CD4-positive, alpha-beta T cell treated with Interleukin-21 for 1 hour (primary cell): ENCODE results near the gene MAP1B.

Source experiments
- DNase-seq: peaks from one replicate; pipeline ENCODE4 v3.0.0-alpha.2; 2020

Gene MAP1B

DNA sequence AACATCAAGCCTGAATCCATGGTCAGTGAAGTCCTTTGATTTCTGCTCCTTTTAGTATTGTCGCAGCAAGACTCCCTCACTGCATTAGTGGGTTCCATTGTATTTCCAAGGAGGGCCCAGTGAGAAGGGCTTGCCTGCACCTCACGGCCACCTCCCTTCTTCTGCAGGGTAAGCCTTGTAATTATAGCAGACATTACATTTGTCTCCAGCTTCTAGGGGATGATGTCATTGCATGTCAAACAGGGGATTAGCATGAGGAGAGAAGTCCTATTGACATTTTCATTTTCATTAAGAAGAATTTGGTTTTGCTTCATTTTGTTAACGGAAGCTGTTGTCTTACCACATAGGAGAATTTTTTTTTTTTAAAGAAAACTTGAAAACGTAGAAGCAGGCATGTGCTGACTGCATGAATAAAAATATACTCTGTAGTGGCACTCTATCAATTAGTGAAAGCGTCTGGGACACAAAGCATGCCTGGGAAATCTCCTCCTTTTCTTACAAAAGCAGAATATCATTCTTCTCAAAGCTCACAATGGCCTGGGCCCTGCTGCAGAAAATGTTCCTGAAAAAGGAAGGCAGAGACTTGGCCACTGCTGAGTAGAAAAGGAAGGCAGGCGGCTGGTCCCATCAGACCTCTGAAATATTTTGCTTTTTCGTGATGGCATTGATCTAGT is 27.1 kb downstream of the MAP1B start:
- DNase-seq = no peak

DNA sequence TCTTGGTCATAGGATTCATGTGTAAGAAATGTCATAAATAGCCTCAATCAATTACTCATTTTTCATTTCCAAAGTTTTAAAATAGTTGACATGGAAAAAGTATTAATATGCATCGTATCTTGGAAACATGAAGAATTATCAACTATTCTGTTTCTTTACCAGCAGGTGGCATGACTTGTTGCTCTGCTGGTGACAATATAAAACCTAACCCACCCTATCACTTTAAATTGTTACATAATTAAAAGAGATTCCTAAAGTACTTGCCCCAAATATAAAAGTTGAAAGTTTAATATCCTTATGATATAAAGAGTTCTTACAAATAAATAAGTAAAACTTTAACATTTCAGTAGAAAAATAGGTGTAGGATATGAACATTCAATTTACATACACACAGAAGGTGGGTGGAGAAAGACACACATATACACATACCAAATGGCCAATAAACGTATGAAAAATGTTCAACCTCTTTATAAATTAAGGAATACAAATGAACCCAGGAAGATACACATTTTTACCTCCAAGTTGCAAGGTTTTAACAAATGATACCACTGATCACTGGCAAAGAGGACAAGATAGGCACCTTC is 30.6 kb downstream of the MAP1B start:
- DNase-seq = peak; percentile 31

DNA sequence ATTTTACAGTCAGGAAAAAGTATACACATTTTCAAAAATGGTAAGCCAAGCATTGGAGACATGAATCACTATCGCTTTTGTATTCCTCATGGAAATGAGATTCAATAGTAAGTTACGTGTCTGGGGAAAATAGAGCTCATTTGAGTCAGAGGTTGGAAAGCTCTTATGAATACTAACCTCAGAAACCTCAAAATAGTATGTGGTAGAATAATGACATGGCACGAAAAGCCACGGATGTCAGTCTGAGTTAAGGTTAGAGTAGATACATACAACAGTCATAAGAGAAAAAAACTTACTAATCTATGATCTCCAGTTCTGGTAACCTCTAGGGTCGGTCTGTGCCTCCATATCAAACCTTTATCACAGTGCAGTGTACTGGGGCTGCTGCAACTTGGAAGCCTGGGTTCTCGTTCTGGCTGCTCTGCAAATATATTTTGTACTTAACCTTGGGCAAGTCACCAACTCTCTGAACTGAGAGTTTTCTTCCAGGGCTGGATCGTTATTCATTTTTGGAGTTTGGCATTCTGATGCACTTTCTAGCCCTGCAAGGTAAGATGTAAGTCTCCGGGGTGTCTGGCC is 31.8 kb downstream of the MAP1B start:
- DNase-seq = no peak

DNA sequence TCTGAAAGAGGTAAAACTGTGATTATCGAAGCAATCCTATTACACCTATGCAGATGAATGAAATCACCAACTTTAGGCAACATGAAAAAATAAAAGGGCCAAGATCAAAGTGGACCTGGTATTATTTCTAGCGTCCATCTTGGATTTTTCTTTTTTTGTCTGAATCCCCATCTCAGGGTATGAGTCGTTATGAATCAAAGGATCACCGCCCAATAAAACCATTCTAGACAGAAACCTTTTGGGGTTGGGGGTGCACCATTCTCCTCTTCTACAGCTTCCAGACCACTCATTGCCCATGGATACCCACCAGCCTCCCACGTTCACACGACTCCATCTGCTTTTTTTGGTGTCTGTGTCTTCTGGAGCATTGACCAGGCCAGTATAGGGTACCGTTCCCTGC is 33.4 kb downstream of the MAP1B start:
- DNase-seq = no peak

DNA sequence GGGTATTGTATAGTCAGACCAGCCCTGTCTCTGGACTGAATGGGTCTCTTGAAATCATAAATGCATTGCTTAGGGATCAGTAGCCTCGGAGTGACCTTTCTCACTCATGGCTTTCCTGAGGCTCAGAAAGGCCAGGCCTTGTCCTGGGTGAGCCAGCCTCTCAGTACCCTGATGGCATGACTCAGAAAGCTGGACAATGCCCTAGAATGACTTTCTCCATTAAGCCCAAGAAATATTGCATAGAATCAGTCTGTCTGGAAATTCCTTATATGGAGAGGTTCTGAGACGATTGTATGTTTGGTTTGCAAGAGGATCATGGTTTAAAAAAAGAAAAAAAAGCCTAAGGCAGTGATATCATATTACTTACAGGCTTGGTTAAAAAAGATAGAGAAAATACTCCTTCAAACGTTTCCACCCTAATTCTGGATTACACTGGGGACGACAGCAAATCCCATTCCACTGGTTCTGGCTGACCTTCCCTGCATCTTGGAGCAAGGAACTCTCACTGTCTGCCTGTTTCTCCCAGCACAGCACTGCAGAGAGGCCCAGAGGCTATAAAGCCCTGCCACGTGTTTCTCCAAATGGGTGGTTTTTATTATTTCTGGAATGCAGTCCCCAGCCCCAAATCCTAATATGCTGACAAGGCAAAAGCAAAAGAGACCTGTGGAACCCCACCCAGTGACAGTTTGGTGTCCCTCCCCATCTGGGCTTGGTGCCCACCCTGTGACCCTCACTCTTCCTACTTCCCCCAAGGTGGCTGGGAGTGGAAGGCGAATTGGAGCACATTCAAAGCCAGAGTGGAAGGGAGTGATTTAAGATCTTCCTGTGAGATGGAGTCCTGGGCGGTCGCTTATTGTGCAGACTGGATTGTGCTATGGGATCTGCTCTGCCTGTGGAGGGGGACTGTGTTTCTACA is 34.4 kb downstream of the MAP1B start:
- no peak for DNase-seq

DNA sequence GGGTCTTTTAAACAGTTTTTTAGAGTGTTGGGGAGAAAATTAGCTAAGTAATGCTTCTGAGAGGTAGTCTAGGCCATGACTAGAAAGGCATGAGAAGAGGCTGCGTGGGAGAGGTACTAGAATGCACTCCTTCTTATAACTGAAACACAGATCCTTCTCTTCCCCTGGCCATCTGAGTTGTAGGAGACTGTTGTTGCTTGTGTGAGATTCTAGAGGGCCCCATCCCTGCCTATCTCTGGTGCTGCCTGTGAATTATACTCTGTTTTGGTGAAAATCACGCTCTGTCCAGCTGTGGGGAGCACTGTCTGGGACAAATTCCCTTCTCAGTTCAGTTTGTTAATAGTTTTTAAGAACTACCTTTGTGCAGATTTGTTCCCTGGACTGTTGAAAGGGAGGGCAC is 37.5 kb downstream of the MAP1B start:
- DNase-seq = no peak

DNA sequence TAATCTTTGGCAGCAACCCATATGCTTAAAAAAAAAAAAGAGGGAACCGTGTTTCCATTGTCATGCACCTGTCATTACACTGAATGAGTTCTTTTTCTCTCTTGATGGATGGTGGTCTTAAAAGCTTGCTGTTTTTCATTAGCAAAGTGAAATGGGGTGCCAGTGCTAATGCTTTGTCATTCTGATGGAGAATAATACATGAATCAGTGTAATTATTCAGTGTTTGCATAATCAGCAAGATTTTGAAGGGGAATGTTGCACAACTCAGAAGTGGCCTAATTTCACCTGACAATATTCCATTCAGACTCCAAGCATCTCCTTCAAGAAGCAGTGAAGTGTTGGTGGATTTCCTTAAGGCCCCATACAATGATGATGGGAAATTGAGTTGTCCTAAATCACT is 38.1 kb downstream of the MAP1B start:
- DNase-seq = no peak

DNA sequence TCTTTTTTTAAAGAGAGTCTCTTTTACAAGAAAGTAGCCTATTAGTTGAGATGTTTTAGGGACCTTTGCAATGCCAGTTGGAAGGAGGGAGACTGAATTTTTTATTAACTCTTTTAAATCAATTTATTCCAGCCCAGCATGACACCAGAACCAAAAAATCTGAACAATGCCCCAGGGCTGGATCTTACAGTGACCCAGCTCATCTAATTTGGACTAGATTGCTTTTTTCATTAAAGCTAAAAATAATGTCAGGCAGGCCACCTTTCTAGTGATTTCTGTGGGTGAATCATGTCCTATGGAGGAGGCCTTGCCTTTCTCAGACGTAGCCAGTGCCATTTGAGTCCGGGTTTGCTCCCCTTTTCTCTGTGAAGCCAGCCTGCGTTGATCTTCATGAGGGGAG is 38.8 kb downstream of the MAP1B start:
- no peak for DNase-seq

DNA sequence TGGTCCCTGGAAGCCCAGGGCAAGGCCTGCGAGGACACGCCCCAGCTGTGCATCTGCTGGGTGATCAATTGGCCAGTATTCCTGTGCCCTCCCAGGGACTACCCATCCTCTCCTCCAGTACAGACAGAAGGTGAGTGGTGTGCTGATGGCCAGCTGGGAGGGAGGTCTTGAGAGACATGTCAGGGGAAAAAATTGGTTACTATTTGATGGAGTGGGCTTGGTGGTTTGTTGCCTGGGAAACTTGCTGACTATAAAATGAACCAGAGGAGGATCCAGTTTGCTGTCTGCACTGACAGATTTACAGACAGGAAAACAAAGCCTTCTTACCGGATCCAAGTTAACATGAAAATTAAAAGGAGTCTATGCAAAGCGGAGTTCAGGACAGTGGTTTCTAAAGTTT is 40.3 kb downstream of the MAP1B start:
- no peak for DNase-seq

DNA sequence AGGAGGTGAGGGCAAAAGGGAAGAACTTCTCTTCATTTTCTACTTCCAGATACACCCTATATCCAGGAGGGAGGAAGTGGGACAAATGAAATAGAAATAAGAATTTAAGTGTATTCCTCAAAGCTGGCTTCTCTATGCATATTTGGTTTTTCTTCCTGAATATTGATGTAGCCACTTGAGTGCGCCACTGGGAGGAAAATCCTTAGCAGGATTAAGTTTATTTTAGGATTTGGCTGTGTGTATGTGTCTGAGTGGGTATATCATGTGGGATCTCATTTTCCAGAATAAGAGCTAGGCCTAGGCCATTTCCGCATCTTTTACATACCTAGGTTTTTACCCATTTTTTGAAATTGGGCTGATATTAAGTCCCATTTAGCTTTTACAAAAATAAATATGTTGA is 42.5 kb downstream of the MAP1B start:
- DNase-seq = no peak

DNA sequence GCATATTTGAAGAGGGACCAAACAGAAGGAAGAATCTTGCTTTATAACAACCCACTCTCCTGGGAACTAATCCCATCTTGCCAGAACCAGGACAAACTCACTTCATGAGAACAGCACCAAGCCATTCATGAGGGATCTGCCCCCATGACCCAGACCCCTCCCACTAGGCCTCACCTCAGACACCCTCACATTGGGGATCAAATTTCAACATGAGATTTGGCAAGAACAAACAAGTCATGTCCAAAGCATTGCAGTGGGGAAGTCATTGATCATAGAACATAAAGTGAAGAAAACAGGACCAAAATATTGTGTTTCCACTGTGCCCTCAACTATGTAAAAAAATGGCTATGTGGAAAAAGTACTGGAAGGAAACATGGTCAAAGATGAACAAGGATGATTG is 43.9 kb downstream of the MAP1B start:
- DNase-seq = no peak

DNA sequence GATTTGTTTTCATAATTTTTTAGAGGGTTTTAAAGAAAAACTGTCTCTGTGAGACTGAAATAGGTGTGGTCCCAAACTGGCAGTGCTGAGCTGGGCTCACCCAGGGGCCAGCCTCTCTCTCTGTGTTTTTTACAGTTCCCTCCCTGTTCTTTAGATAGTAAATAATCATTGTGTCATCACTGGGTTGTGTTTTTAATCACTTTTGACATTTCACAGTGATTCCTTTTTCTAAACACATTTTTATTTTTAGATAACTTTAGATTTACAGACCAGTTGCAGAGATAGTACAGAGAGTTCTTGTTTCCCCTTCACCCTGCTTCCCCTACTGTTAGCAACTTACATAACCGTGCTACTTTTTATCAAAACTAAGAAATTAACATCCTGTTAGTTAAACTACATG is 44.4 kb downstream of the MAP1B start:
- DNase-seq = no peak

DNA sequence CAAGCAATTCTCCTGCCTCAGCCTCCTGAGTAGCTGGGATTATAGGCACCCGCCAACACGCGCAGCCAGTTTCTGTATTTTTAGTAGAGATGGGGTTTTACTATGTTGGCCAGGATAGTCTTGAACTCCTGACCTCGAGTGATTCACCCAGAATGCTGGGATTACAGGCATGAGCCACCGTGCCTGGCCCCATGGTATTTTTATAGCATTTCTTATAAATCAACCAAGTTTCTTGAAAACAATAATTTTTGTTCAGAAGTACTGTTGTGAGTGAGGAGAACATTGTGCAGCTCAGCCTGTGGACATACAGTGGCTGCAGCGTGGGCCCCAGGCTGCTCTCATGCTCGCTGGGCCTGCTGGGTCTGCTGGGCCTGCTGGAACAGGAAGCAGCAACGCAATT is 45.3 kb downstream of the MAP1B start:
- DNase-seq = no peak

DNA sequence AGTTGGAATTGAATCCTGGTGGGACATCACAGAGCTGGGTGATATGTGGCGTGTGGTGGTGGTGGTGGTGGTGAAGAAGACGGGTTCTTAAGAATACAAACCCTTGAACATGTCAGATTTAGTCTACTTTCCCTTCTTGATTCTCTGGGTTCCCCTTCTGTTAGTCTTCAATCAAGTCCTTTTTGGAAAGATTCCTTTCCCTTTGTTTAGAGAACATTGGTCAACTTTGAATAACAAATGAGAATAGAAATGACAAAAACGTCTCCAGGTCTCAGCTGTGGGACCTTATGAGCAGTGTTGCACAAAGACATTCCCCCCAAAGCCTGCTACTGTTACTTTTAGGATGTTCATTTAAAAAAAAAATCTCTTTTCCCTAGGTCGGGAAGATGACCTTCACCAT is 46.3 kb downstream of the MAP1B start:
- DNase-seq = no peak

DNA sequence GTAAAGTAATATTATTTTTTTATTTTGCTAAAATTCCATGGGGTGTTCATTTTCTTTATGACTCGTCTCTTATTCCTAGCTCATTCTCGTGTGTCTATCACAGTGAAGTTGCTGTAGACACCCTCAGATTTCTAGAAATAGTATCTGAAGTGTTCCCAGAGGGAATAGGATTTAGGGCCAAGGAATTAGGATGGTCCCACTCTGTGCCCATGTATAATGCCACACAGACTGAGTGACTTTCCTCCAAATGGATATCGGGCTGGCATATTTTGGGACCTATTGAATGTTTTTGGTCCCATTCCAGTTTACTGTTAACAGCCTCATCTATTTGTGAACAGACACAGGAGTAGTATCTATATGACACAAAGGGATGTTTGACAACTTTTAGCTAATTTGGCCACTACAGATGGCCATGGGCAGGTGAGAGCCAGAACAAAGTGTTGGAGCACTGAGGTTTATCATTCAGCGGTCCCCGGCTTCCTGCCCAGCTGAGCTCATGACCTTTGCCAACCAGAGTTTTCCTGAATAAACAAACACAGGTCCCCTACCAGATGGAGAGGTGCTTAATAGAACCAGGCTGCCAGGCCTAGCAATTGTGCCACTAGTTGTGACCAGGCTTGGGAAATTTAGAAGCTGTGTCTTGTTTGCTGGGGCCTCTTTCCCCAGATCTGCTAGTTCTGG is 46.9 kb downstream of the MAP1B start:
- DNase-seq = no peak

DNA sequence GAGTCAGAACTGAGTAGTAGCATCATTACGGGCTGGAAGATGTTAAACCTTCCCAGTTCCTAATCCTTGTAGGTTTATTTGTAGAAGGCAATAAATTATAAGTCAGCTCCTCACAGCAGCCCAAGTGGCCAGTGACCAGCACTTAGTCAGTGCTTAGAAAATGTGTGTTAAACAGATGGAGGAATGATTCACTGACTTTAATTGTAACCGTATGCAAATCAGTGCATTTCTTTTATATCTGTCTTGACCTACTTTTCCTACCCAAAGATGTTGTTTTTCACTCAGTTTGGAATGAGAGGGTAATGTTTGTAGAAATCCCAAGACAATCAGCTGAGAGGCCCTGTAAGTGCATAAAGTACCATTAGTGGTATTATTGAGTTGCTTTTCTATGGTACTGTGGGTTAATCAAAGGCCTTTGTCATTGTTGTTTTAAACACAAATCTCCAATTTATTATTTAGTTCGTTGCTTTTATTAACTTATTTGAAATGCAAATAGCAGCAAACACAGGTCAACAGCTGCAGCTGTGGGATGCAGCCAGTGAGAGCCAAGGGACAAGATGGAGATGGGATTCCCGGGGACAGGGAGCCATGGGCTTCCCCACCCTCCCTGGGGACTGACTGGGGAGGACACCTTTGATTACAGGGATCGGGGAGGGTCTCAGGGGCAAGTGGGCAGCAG is 49.8 kb downstream of the MAP1B start:
- no peak for DNase-seq

DNA sequence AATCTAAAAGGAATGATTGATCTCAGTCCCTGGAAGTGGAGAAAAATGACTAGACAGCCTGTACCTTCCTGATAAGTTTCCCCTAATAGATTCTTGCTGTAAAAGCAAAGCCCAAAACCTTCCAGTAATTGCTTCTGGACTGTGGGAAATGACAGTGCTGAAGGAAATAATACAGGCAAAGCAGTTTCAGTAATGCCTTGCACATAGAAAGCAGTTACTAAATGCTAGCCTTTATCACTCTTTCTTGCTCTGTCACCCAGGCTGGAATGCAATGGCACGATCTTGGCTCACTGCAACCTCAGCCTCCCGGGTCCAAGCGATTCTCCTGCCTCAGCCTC is 50.3 kb downstream of the MAP1B start:
- no peak for DNase-seq

DNA sequence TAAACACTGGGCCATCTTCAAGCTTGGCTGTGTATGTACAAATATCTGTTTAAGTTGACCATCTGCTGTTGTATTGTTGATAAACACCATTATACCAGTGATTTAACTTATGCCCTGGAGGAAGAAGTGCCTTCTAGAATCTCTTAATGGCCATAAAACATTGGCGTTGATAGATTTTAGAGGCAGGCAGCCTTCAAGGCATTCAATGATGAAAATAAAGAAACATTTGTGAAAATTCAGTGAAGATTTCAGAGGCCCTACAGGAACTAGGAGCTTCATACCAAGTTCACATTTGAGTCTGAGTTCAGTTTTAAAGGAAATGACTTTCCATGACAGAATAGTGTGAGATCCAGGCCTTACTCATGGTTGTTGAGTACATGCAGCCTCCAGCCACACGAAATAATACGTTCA is 52.2 kb downstream of the MAP1B start:
- no peak for DNase-seq

DNA sequence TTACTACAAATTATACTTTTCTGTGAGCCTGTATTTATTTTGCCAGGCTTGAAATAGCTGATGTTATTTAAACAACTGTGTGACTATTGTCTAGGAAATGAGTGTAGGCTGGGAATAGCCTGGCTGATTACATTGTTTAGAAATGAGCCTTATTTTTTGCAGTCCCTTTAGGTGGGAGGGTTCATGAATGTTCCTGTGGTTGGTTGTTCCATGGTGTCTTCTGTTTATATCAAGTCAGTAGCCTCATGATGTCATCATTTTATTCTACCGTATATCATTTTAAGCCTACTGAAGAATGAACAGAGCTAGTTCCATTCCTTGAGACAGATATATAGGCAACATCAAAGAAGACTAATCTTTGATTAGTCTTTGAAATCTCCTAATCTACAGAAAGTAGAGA is 53.1 kb downstream of the MAP1B start:
- no peak for DNase-seq

DNA sequence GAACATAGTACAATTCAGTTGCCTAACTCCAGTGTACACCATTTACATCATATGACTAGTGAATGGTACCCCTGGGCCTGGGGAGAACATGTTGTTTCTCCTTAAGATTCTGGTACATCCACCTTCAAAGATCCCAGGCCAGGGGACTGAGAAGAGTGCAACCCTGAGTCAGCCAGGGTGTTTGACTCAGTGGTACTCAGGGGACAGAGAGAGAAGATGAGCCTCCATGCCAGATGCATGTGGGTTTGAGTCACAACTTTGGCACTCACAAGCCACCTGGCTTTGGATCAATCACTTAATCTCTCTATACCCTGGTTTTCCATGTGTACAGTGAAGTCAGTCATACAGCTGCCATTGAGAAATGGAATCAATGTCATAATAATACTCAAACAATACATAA is 53.7 kb downstream of the MAP1B start:
- no peak for DNase-seq

DNA sequence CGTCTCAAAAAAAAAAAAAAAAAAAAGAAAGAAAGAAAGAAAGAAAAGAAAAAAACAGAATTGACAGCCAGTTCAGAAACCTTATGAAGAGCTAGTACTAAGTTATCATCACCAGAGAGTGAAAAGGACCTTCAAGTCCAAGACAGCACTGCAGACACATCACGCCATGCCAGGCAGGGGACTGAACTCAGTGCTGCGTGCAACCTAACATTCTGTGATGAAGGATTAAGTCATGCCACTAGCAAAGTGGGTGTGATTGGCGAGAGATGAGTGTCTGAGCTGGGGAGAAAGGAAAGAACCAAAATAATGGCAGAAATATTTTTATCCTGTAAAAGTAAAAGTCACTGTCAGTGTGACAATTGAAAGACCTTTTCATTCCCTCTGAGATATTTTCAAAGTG is 54.7 kb downstream of the MAP1B start:
- no peak for DNase-seq

DNA sequence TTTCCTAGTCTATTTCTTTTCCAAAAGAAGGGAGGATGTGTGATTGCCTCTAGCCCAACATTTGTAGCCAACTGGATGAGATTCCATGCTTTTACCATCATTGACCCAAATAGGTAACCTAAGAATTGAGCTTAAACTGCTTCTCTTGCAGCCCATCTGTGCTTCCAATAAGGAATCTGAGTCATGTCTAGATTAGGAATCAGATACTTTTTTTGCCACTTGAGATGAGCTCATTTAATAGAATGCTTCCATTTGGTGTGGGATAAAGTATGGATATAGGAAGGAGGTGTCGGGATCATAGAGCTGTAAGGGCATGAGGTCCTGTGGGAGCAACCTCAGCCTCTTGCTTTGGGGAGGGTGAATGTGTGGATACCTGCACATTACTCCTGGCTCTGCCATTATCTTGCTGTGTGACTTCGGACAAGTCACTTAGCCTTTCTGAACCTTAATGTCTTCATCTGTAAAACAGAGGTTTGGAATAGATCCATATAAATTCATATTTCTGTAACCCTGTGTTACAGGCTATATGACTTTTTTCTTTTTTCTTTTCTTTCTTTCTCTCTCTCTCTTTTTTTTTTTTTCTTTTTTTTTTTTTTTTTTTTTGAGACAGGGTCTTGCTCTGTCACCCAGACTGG is 56.2 kb downstream of the MAP1B start:
- DNase-seq = no peak
